ENCODE measurements around the gene CANT1. TPM values are rescaled to one million over a fixed set of nuclear protein-coding genes. Genes with fewer than 3 reads are reported as not detected.

Gene CANT1
- total and polyA plus RNA-seq, 9 donors: 18.6 to 48.8 (median 33.8) TPM

- no peak overlapping the region for H3K4me3 ChIP-seq
- H3K27ac ChIP-seq: no peak overlapping the region
- no peaks in the 10 kb centered on the region for H3K4me1 ChIP-seq (ENCODE audit: insufficient read depth)
- H3K36me3 ChIP-seq: no peaks in the 10 kb centered on the region
- DNase-seq: no peak
- intact Hi-C loops (cut with DNase I): loop anchor here in 1 of 4 donors (2.0 kb wide), 1 partner anchor 22 kb away; no protein-coding TSS in a partner anchor
- TF ChIP-seq EP300 (IDR thresholded peaks at IDR 0.05) (no peak), POLR2A (IDR thresholded peaks at IDR 0.05) (no peak), CTCF (IDR thresholded peaks at IDR 0.05) (no peak)
- H3K27me3 ChIP-seq: no peaks in the 10 kb centered on the region
- 76 to 91% (median 83%) methylated on average over 2 of the region's 2 CpGs for WGBS, 3 donors
- no peaks in the 10 kb centered on the region for H3K9me3 ChIP-seq
Measured at GRCh38 chr17:79054200-79054960, 44.8 kb upstream of the CANT1 start.

DNA sequence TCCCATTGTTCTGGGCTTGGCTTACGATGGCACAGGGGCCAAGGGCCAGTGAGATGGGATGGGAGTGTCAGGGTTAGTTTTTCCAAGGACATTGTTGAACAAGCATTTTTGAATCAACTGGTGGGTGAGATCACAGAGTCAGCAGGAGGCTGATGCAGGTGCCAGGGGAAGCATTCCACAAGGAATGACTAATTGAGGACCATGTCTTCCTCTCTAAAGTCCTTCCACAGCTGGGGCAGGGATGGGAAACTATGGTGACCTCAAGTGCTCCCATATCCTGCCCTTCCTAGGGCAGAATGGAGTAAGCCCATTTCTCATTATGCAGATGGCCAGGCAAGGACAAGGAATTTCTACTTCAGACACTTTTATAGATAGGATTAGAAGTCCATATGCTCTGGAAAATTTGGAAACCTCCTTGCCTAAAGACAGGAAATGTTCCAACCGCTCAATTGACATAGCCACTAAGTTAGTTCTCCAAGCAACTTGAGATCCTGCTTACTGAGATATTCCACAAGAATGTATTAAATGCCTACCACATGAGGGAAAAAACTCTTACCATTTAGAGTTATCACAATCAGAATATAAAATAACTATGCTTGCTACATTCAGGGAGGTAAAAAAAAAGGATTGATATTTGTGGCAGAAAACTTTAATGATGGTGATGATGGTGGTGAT lies 43.8 kb upstream of the CANT1 start:
- H3K36me3 ChIP-seq: no peaks in the 10 kb centered on the region
- no peak overlapping the region for H3K4me3 ChIP-seq
- no peaks in the 10 kb centered on the region for H3K4me1 ChIP-seq (ENCODE audit: insufficient read depth)
- 80 to 87% (median 81%) methylated on average over 2 of the region's 2 CpGs for WGBS, 3 donors
- H3K9me3 ChIP-seq: no peaks in the 10 kb centered on the region
- H3K27me3 ChIP-seq: no peaks in the 10 kb centered on the region
- DNase-seq: no peak
- intact Hi-C loops (cut with DNase I): no loop called here
- H3K27ac ChIP-seq: no peak overlapping the region
- TF ChIP-seq EP300 (IDR thresholded peaks at IDR 0.05) (no peak), CTCF (IDR thresholded peaks at IDR 0.05) (no peak), POLR2A (IDR thresholded peaks at IDR 0.05) (no peak)

- no peaks in the 10 kb centered on the region for H3K4me1 ChIP-seq (ENCODE audit: insufficient read depth)
- intact Hi-C loops (cut with DNase I): no loop called here
- H3K27me3 ChIP-seq: no peaks in the 10 kb centered on the region
- no peak for TF ChIP-seq POLR2A (IDR thresholded peaks at IDR 0.05)
- no peak for TF ChIP-seq CTCF (IDR thresholded peaks at IDR 0.05)
- no peak for TF ChIP-seq EP300 (IDR thresholded peaks at IDR 0.05)
- no peak overlapping the region for H3K4me3 ChIP-seq
- no peak overlapping the region for H3K27ac ChIP-seq
- 77 to 93% (median 87%) methylated on average over 1 of the region's 1 CpG for WGBS, 3 donors
- H3K36me3 ChIP-seq: no peaks in the 10 kb centered on the region
- no peak for DNase-seq
- no peaks in the 10 kb centered on the region for H3K9me3 ChIP-seq
Measured at GRCh38 chr17:79052131-79052530, 42.6 kb upstream of the CANT1 start.

DNA sequence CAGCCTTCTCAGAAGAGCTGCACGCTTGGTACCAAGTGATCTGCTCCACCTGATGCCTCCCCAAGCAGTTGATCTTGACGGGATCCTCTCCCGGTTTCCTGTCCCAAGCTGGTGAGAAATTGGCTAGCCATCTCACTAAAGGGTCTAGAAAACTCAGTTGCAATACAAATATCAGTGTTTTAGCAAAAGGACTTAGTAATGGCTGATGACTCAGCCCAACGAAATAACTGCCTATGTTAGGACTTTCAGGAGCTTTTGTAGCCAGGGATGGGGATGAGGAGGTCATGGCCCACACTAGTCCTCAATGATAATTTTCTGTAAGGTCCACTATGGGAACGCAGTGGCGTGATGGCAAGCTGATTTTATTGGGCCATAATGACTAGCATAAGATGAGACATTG lies 41.7 kb upstream of the CANT1 start:
- TF ChIP-seq CTCF (IDR thresholded peaks at IDR 0.05) (no peak), POLR2A (IDR thresholded peaks at IDR 0.05) (no peak), EP300 (IDR thresholded peaks at IDR 0.05) (no peak)
- Histone ChIP-seq H3K9me3 (no peaks in the 10 kb centered on the region), H3K4me3 (no peak overlapping the region), H3K27me3 (no peaks in the 10 kb centered on the region), H3K27ac (no peak overlapping the region), H3K4me1 (ENCODE audit: insufficient read depth) (no peaks in the 10 kb centered on the region), H3K36me3 (no peaks in the 10 kb centered on the region)
- 89 to 91% (median 90%) methylated on average over 6 of the region's 6 CpGs for WGBS, 3 donors
- DNase-seq: no peak
- intact Hi-C loops (cut with DNase I): no loop called here

Measured in ovary (tissue), 9 donors.